NCI-H1092 treated with DMSO at 0.1 percent for 48 hours (cell line): ENCODE data around the gene POTEI.
"Not testable (repeated sequence)": the region's sequence is repeated elsewhere in the genome, so short reads cannot be mapped to it uniquely, and the experiment has no call there.

Experiments
- DNase-seq: peaks from one replicate; lab custom pipeline; 2025; lab: John Stamatoyannopoulos, UW

Gene POTEI

DNA sequence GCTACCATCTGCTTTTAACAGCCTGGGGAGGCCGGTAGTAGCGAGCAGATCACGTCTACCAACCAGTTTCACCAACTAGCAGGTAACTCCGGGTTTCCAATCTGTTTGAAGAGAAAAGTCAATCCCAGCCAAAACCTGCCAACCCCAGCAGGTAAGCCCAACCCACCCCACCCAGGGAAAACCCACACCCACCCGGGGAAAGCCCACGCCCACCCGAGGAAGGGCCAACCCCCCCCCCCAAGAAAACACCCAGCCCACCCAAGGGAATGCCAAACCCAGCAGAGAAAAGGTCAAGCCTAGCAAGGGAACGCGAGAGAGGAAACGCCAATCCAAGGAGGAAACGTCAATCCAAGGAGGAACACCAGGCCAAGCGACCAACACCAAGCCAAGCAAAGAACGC lies at the start of gene POTEI:
TSS of gene POTEI (minus strand) at position 101 of the 400 bp plus-strand sequence. CDS start at position 8, 93 bp downstream.
- DNase-seq: not testable (repeated sequence)

DNA sequence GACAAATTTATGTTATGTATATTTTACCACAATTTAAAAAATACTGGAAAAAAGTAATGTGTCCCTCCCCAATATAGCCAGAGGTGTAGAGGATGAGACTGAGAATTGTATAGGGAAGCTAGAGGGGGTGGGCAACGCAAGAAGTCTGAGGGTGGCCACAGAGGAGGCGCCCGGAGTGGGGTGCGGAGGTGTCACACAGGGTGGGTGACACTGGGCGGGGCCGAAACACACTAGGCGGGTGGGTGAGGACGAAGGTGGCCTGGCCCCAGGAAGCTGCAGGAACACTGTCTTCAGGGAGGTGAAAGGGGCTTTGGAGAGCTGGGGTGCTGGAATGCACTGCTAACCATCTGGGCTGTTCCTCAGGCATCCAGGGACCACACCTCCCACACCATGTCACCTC lies 47.3 kb upstream of the POTEI start:
- not testable (repeated sequence) for DNase-seq

DNA sequence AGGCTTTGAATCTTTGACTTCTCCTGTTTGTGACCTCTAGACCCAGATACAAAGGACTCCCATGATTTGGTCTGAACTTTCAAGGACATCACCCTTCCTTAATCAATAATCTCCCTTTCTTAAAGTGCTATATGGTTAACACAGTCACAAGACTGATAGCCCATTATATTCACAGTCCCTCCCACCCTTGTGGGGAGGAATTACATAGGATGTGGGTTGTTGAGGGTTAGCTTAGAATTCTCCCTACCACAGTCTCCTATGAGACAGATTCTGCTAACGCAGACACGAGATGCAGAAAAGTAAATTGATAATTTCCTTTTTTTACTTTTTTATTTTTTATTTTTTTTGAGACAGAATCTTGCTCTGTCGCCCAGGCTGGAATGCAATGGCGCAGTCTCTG lies 45.0 kb upstream of the POTEI start:
- not testable (repeated sequence) for DNase-seq

DNA sequence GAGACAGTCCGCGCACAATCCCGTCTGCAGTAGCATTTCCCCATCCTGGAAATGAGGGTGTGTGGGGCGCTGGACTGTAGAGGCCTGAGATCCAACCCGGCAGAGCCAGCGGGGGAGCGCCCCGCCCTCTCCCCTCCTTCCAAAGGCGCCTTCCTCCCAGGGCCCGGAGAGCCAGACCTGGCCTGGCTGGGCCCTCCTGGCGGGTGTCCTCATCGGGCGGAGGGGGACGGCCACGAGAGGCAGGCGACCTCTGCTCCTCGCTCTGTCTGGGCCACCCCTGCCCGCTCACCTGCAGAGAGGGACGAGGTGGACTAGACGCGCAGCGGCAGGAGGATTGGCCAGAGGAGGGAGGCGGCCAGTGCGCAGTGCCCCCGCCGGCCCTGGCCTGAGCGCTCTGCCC lies 40.3 kb upstream of the POTEI start:
- not testable (repeated sequence) for DNase-seq

DNA sequence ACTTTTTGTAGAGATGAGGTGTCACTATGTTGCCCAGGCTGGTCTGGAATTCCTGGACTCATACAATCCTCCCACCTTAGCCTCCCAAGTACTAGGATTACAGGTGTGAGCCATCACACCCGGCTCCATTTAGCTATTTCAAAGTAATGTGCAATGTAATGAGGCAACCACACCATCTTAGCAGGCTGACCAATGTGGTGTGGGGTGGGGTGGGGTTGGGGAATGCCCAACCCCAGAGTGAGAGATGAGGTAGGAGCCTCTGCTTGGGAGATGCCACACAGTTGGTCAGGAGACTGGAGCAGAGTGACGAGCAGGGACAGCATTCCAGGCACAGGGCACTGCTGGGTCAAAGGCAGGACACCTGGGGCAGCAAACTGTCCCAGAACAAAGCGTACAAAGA lies 39.3 kb upstream of the POTEI start:
- DNase-seq: not testable (repeated sequence)

DNA sequence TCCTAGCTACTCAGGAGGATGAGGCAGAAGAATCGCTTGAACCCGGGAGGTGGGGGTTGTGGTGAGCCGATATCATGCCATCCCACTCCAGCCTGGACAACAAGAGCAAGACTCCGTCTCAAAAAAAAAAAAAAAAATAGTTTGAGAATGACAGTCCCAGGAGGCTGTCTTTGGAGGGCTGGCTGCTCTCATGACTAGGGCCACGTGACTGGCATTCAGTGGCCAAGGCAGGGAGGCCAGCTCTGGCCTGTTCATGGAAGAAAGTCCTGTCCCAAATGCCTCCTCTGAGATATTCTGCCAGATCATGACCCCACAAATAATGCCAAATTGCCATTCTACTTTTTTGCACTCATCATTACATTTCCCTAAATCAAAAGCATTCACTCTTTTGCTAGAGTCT lies 35.9 kb upstream of the POTEI start:
- not testable (repeated sequence) for DNase-seq

DNA sequence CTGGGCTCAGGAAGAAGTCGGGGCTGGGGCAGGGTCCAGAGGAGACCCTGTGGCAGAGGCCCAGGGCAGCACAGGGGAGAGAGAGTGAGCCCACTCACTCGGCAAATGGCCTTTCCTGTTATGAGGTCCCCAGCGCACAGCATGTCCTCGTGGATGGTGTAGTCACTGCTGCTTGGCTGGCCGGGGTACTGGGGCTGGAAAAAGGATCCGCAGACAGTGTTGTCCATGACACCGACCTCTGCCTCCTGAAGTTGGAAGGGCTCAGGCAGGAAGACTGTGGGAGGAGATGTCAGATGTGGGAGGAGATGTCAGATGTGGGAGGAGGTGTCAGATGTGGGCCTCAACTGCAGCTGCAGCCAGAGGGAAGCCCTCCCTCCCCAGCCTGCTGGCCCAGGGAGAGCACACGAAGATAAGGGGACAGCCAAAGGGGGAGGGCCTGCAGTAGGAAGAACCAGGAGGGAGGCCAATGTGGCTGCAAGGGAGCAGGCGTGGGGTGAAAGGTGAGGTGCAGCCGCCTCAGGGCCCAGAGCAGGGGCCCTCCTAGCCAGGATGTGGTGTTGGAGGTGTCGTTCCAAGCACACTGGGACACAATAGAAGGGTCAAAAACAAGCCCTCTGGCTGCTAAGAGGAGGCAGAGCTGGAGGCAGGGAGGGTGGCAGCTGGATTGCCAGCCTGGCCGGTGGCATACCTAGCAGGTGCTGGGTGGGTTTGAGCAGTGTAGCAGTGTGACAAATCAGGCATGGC lies 34.8 kb upstream of the POTEI start:
- not testable (repeated sequence) for DNase-seq

DNA sequence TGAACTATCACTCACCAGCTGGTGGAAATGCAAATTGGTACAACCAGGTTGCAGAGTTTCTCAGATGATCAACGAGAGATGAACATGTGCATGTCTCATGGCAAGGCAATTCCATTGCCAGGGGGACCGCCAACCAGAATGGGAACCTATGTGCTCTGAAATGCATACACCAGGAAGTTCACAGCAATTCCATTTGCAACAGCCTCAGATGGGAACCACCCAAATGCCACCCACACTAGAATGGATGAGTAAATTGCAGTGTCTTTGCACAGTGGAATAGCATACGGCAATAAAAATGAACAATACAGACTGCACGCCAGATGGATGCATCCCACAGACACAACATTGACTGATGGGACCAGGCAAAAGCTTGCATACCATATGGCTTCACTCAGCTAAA lies 33.7 kb upstream of the POTEI start:
- DNase-seq: not testable (repeated sequence)

DNA sequence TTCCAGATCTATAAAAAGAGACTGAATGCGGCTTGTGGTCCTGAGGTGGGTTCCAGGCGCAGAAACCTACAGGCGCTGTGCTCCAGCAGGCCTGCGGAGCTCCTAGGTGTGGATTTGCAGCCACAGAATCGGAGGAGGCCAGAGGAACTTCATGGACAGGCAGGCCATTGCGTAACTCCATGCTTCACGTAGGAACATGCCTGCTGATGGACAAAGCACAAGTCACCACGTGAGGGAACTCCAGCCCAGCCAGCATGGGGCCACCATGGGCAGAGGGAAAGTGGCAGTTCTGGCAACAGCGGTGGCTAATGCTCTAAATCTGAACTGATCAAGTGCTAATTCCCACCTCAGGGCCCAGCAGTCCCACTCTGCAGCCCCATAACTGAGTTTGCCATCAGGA lies 29.1 kb upstream of the POTEI start:
- not testable (repeated sequence) for DNase-seq

DNA sequence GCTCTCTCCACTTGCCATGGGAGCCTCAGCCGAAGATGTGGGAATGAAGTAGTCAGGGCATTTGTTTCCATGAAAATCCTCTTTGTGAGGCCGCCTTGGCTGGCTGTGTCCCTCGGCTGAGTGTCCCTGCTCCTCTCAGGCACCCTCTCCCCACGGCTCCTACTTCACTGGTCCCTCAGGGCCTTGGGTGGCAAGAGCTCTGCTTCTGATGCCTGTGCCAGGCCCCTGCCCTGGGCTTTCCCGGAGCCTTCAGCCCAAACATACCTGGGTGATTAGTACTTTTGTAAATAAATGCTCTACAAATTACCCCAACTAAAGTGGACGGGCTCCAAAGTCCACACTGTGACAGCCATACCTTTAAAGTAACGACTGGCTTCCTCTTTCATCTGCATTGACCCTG lies 27.5 kb upstream of the POTEI start:
- DNase-seq: not testable (repeated sequence)

DNA sequence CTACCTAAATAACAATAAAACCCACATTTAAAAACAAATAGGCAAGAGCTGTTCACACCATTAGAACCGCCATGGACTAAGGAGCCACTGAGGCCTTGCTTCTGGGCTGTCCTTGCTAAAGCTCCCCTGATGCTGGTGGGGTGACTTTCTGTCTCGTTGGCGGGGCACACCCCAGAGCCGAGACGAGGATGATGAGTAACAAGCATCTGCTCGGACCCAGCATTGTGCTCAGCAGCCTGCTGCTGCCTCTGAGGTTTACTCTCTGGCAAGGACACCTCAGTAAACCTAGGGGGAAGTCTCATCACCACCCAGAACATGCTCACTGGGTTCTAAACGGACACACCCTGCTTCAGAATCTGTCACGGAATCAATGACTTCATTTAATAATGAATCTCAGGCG lies 22.5 kb upstream of the POTEI start:
- not testable (repeated sequence) for DNase-seq

DNA sequence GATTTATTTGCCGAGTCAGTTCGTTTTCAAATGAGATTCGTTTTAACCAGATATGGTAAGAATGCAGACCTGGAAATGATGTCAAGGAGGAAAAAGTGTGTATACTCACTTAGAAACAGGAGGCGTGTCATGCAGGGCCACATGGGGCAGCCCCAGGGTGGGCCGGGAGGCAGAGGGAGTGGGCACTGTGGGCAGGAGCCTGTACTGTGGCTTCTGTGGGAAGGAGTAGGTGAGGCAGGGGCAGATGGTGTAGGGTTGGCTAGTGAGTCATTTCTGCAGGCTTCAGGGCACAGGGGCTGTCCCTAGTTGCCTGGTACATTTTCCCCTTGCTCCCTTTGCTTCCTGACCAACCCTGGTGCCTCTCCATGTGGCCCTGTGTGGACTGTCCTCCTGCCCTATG lies 22.1 kb upstream of the POTEI start:
- DNase-seq: not testable (repeated sequence)

DNA sequence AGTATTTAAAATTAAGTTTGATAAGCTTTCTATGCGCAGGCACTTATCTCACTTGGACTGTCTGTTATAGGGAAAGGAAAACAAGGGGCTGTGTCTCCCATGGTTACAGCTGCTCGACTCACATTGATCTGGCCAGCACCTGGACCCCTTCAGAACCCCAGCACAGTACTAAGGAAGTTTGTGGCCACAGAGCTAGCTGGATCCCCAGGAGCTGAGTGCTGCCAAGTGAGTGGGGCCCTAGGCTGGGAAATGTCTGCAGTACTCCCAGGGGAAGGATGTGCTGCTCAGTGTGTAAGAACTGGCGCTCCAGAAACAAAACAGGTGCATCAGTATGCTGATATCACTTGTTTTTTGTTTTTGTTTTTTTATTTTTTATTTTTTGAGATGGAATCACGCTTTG lies 21.1 kb upstream of the POTEI start:
- DNase-seq: not testable (repeated sequence)

DNA sequence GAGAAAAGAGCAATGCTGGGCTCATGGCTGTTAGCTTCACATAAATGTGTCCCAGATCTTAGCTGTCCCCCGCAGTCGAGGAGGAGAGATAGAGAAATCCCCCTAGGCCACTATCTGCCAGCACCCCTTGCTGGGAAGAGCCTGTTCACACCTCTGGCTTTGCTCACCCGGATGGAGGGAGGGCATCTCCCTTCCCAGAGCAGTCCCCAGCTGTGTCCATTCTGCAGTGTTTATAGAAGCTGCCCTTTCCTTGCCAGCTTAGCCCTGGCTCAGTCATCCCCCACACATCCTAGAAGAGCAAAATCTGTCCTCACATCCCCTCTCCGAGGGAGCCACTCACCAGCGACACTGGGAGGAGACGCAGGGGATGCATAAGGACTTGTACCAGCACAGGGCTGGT lies 20.4 kb upstream of the POTEI start:
- not testable (repeated sequence) for DNase-seq

DNA sequence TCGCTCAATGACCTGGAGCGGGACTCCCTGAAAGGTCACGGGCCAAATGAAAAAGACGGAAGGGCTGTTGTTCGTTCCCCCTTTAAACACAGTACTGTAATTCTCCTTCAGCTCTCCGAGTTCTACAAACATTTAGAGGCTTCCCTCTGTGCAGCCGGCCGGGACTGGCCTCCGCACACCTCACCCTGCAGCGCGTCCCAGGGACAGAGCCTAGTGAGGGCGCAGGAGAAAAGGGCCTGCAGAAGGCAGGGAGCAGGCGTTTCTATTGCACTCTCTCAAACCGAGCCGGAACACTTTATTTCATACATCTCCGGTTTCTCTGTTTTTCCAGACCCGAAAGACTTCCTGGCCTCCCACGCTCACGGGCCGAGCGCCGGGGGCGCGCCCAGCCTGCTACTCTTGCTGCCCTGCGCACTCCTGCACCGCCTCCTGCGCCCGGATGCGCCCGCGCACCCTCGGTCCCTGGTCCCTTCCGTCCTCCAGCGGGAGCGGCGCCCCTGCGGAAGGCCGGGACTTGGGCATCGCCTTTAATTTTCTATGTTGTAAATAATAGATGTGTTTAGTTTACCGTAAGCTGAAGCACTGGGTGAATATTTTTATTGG lies 18.3 kb upstream of the POTEI start:
- DNase-seq: not testable (repeated sequence)

DNA sequence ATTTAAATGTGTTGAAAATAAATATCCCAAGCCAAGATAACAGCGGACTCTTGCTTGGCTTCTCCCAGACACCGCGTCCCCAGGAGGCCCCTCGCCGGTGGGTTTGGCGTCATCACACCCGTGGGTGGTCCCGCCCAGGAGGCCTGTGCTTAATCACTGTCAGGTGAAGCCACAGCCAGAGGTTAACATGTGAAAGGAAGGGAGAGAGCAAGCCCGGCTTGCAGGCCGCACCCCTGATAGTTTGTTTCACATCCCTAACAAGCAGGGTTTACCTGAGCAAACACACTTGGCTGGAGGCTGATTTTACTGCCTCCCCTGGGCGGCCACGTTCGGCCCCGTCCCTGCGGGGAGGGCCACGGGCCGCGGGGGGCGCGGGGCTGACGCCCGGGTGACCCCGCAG lies 13.3 kb upstream of the POTEI start:
- DNase-seq: not testable (repeated sequence)

DNA sequence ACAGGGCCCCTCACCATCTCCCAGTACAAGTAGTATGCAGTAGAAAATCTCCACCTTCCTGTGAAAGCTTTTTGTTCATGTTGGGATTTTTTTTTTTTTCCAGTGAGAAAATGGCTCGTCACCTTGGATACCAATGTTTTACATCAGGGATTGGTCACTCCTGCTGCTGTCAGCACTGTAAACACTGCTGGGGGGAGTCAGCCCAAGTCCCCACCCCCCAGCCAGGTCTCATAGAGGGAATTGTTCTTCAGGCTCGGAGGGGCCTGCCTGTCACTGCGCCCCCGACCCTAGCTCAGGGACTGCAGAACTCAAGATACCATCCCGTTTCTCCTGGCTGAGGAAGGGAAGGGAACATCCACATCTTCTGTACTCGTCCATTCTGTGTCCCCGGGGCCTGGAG lies 11.9 kb upstream of the POTEI start, which contains the start of gene CFC1B:
TSS of gene CFC1B (plus strand) at position 231 of the 400 bp plus-strand sequence. CDS start 263 bp downstream, outside the sequence.
- DNase-seq: not testable (repeated sequence)

DNA sequence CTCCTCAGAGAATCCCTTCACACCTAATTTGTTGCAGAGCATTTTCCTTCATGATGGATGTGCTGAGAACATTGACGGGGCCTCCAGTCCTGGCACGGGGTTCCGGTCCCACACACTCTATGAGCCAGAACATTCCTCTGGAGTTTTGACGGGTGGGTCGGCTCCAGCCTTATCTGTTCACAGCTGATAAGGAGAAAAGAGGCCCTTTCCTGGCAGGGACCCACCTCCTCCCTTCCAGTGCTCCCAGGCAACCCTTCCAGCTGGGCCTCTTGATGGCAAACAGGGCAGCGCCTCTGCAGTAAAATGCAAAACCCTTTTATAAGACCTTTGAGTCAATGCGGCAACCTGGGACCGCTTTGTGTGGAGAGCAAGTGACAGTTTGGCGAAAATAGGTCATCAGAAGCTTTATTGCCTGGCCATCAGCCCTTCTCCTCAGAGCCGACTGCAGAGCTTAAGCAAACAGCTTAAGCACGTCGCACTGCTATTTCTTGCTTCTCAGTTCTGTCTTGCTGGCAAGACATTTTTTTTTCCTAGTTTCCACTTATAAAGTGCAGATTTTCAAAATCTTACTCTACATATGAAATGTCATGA lies 9.5 kb upstream of the POTEI start:
- not testable (repeated sequence) for DNase-seq

DNA sequence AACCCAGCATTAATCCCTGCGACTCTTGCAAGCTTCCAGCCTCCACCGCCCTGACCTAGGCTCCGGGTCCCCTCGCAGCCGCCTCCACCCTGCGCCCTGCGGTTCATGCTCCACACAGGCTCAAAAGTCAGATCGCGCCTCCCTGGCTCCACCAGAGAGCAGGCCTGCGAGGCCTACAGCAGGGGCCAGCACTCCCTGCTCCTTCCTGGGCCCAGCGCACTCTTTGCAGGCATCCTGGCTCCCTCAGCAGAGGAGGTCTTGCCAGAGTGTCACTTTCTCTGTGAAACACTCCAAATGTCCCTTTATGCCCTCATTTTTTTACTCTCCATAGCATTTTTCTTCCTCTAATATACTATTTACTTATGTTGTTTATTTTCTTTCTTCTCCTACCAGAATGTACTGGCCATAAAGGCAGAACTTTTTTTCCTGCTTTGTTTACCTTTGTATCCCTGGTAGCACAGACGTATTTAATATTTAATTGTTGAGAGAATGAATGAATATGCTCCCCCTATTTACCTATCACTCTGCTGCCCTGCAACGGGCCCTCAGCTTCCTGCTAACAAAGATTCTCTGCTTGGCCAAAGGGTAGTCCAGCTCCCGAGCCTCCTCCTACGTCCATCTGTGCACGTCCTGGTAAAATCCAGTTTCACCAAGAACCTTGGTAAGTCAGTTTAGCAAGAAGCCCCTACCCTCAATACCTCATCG lies 2.8 kb upstream of the POTEI start:
- DNase-seq: not testable (repeated sequence)

DNA sequence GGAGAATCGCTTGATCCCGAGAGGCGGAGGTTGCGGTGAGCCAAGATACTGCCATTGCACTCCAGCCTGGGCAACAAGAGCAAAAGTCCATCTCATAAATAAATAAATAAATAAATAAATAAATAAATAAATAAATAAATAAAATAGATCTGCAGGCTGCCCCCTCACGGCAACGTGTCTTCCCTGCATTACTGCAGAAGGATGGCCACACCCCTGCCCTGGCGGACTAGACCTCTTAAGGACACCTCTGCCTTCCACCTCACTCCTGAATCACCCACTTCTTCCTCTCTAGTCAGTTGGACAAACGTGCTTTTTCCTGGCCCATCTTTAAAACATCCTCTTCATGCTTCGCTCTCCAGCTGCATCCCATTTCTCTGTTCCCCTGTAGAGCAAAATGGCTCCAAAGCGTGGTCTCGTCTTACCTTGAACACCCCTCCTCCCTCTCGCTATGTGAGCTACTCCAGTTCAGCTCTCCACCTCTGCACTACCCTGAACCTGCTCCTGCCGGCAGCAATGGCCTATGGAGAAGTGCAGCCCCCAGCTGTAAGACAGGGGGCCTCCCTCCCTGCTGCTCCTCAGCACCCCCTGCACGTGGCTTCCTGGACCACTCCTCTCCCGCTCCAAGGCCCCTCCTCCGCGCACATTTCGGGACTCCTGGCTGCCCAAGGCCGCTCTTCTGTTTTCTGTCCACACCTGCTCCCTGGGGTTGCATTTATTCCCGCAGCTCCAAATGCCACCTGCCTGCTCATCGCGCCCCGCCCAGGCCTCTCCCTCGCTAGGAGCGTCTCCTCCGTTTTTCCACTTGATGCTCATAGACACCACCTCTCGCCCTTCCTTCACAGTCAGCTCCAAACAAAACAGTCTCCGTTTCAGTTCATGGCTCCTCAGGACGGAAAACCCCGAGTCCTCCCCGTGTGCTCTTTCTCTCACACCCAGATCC lies 1.9 kb upstream of the POTEI start:
- DNase-seq: not testable (repeated sequence)

DNA sequence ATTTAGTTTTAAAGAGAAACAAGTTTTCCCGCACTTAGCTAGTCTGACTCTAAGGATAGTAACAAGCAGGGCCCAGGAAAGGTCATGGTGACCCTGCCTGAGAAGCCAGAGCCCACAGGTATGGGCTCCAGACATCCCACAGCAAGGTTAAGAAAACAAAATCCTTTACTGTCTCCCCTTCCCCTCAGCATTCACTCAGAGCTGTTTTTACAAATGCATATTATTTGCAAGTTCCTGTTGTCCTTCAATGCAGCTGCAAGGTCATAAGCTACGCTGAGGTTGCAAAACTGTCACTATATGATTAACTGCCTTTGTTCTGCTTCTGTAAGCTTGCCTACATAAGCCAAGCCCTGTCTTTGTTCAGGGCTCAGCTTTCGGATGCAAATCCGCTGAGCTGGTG lies 18.1 kb downstream of the POTEI start:
- not testable (repeated sequence) for DNase-seq
